GM11168 (cell line): ENCODE results near the gene PTCH1.

Experiments
- in situ Hi-C: fragments of 300-500 bp; cut with MboI; formaldehyde crosslinking; loops from one replicate; pipeline ENCODE4 v1.12.0; 2022; ENCODE audit warnings: low sequenced_read_pairs; ENCODE audit not compliant: unreplicated experiment

The PTCH1 gene

GRCh38 chr9:95499847-95500246, 16.9 kb downstream of the PTCH1 start:
- in situ Hi-C loops = no loop called here

GRCh38 chr9:95499046-95499676, 17.6 kb downstream of the PTCH1 start:
- in situ Hi-C loops = no loop called here

GRCh38 chr9:95498641-95499040, 18.1 kb downstream of the PTCH1 start:
- in situ Hi-C loops = no loop called here

GRCh38 chr9:95497772-95498171, 19.0 kb downstream of the PTCH1 start:
- in situ Hi-C loops = no loop called here

GRCh38 chr9:95496687-95497086, 20.1 kb downstream of the PTCH1 start:
- in situ Hi-C loops = no loop called here

- in situ Hi-C loops = no loop called here
Measured at GRCh38 chr9:95495961-95496360, 20.8 kb downstream of the PTCH1 start.

- in situ Hi-C loops = no loop called here
Measured at GRCh38 chr9:95495529-95495928, 21.2 kb downstream of the PTCH1 start.

GRCh38 chr9:95494416-95495371, 22.1 kb downstream of the PTCH1 start:
- in situ Hi-C loops = no loop called here

- in situ Hi-C loops = no loop called here
Measured at GRCh38 chr9:95494022-95494415, 22.8 kb downstream of the PTCH1 start.

GRCh38 chr9:95493402-95493801, 23.4 kb downstream of the PTCH1 start:
- in situ Hi-C loops = no loop called here

GRCh38 chr9:95491543-95492320, 25.0 kb downstream of the PTCH1 start:
- in situ Hi-C loops = no loop called here

- in situ Hi-C loops = no loop called here
Measured at GRCh38 chr9:95488954-95489353, 27.8 kb downstream of the PTCH1 start.

GRCh38 chr9:95486318-95486717, 30.5 kb downstream of the PTCH1 start:
- in situ Hi-C loops = no loop called here

- in situ Hi-C loops = no loop called here
Measured at GRCh38 chr9:95484225-95484624, 32.5 kb downstream of the PTCH1 start.

- in situ Hi-C loops = no loop called here
Measured at GRCh38 chr9:95483431-95483830, 33.3 kb downstream of the PTCH1 start.

GRCh38 chr9:95482621-95483020, 34.1 kb downstream of the PTCH1 start:
- in situ Hi-C loops = no loop called here

GRCh38 chr9:95481000-95481399, 35.8 kb downstream of the PTCH1 start:
- in situ Hi-C loops = no loop called here

- in situ Hi-C loops = no loop called here
Measured at GRCh38 chr9:95480346-95480745, 36.4 kb downstream of the PTCH1 start.

- in situ Hi-C loops = no loop called here
Measured at GRCh38 chr9:95479330-95479729, 37.4 kb downstream of the PTCH1 start.

- in situ Hi-C loops = no loop called here
Measured at GRCh38 chr9:95478335-95478734, 38.4 kb downstream of the PTCH1 start.

GRCh38 chr9:95477885-95478284, 38.9 kb downstream of the PTCH1 start:
- in situ Hi-C loops = no loop called here
